Fibroblast of gingiva (primary cell): ENCODE data around the gene TYRP1.

Experiments
- DNase-seq: peaks from one replicate; pipeline ENCODE4 v3.0.0-alpha.2; 2011; ENCODE audit warnings: low read depth

TYRP1 gene

DNA sequence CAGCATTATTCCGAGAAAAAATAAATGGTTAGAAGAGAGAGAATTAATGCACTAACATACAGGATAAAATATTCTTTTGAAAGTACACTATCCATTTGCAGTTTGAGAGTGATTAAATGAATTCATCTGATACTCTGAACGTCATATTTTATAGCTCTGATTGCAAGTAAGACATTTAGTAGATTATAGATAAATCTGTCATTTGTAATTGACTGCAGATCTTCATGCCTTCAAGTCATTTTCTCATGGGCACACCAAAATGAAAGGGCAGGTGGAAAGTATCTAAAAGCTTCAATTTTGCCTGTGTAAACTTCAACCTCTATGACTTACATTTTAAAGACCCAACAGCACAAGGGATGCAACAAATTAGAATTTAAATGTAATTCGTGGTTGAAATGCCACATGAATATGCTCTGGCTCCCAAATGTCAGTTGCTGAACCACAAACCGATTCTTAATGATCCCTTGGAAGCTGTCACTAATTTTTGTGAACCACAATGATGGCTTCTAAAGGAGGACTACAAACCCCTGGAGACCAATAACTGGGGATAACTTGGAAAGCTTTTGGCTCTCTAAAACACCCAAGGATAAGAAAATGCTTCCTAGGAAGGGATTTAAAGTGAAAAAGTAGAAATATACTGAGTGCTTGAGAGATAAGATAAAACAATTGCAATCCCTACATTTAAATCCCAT, 3.9 kb downstream of the TYRP1 start:
- no peak for DNase-seq

DNA sequence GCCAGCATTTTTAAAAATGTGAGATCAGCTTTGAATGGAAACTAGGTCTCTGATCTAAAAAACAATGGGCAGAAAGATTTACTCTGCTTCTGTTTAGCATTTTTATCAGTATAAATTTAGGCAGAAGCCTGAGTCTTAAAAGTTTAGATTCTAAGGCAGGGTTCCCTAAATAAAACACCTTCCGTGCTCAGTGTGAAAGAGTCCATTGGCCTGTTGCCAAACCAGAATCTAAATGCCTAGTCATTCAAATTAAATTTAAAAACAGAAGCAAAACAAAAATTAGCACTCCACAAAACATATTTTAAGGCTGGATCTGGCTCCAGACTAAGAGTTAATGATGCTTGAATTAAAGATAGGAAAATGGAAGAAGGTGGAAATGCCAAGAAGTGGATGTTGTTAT, 4.5 kb downstream of the TYRP1 start:
- no peak for DNase-seq

DNA sequence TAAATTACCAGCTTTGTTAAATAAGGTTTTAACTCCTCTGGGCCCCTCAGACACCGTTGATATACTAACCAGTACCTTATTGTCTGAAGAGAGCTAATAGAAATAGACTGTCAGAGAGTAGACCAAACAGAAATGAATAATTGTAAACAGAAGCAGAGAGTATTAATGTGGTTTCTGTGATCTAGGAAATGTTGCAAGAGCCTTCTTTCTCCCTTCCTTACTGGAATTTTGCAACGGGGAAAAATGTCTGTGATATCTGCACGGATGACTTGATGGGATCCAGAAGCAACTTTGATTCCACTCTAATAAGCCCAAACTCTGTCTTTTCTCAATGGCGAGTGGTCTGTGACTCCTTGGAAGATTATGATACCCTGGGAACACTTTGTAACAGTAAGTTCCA, 5.1 kb downstream of the TYRP1 start:
- DNase-seq, result peak; percentile 63

DNA sequence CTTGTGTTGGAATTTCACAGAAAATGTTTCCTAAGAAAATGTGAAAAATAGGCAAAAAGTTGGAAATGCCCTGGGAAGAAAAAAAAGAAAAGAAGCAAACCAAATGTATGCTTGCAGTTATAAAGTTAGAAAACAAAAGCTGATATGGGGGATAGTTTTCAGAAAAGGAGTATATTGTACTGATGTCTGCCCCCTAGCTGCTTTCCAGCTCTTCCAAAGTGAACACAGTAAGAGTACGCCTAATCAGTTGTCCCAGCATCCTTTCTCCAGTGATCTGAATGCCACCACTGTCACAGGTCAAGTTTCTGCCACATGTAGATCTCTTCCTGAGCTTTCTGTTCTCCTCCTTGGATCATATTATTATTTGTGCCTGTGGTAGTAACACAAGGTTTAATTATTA, 5.8 kb downstream of the TYRP1 start:
- no peak for DNase-seq

DNA sequence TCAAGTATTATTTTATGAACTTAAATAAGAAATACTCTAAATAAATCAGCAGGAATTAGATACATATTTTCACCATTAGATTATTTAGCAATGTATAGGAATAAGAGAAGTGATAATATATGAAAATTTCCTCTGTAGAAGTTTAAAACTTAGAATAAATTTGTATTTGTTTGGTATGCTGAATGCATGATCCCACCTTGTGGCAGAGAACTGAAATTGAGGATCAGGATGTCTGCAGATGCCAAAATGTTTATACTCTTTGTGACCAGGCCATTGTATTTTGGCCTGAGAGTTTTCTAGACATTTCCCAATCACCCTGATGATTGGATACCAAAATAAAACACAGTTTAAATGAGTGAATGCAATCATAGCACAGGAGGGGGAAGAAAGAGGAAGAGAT, 6.3 kb downstream of the TYRP1 start:
- peak; percentile 23 for DNase-seq

DNA sequence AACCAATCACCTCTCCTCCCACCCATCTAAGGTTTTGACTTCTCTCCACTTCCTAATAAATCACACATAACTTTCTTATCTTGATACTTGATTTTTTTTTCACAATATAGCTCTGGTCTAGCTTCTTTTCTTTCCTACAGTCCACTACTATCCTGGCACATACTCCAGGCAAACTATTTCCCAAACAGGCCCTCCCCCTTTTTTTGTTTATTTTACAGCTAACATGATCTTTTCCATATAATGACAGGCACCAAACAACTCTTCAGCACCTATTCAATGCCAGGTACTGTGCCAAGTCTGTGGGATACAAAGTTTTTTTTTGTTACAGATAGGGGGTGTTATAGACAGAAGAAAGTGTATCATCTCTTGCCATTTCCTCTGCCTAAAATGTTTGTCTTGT, 7.9 kb downstream of the TYRP1 start:
- no peak for DNase-seq

DNA sequence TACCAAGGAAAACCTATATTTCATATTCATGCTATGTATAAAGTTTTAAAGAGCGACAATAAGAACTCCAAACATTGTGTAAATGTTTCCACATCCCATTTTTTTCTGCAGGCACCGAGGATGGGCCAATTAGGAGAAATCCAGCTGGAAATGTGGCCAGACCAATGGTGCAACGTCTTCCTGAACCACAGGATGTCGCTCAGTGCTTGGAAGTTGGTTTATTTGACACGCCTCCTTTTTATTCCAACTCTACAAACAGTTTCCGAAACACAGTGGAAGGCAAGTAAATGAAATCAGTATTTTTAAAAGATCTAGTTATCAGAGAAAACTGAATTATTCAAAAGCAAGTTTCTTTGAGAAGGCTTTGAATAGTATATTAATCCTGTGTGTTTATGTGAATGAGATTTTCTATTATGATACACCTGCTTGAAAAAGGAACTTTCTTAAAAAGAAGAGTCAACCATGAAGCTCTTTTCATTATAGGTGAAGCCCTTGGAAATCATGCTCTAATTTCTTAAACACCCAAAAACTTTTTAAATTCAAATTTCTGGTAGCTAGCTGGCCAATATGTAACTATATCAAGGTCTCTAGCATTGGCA, 9.1 kb downstream of the TYRP1 start:
- DNase-seq, result peak; percentile 76

DNA sequence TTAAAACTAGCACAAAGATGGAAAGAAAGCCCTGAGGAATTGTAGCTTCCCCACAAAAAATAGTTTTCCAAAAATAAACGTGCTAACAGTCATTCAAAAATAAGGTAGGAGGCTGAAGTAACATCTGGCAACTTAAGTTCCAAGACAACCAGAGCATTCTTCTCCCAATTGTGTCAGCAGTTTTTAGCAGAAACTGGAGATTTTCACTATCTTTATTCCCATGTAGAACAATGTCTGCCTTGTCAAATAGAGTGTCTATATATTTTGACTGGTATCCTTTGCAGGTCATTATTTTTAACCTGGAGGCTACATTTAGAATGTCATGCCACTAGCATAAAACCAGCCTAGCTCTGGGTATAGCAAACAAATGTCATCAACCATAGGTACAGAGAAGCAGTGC, 10.8 kb downstream of the TYRP1 start:
- DNase-seq, result no peak

DNA sequence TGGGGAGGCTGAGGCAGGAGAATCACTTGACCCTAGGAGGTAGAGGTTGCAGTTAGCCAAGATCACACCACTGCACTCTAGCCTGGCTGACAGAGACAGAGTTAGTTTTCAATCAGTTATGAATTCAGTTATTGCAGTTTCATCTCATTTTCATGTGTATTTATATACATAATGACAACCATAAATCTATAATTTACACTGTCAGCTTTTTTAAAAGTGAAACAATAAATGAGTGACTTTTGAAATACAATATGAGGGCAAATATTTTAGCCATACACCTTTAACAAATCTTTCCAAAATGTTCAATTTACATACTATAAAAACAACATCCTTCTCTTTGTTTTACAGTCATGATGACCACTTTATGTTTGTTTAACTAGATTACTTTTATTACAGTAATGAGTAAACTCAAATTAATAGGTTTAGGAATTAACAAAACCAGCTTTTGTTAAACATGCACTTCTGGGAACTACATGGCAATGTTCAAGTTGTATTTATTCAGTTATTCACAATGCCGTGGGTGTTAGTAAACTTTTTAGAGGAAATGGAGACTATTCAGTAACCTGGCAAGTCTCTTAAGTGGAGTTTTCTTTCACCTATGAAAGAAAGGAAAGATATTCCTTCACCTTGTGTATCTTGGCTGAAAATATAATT, 12.7 kb downstream of the TYRP1 start:
- no peak for DNase-seq

DNA sequence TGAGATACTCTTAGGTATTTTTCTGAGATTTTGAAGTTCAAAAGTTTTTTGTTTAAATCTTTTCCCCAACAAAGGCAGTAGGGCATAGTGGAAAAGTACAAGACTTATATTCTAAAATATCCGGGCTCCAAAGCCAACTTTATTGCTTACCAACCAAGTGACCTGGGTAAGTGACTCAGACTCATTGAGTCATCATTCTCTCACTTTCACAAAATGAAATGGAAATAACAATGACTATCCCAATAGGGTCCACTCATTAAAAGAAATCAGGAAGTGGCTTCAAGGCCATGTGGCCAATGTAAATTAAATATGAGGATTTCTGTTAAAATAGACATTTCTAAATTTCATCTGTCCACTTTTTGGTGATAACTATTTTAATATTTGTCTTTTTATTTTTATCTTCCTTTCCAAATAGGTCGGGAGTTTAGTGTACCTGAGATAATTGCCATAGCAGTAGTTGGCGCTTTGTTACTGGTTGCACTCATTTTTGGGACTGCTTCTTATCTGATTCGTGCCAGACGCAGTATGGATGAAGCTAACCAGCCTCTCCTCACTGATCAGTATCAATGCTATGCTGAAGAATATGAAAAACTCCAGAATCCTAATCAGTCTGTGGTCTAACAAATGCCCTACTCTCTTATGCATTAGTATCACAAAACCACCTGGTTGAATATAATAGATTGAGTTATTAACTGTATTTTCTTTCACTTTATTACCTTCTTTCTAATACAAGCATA, 15.5 kb downstream of the TYRP1 start:
- DNase-seq, result peak; percentile 34

DNA sequence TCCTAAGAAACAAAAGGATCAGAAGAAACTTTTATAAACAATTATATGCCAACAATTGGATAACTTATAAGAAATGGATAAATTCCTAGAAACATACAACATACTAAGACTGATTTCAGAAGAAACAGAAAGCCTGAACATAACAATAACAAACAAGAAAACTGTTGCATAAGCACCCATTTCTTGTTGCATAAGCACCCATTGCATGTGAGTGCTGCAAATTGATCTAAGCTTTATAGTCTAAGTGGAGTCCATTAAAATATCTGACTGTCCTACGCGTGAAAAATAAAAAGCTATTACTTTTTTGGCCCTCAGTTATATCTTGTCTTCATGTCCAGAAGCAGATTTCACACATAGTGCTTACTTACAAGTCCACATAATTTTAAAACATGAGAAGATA, 19.3 kb downstream of the TYRP1 start:
- DNase-seq, result peak; percentile 4

DNA sequence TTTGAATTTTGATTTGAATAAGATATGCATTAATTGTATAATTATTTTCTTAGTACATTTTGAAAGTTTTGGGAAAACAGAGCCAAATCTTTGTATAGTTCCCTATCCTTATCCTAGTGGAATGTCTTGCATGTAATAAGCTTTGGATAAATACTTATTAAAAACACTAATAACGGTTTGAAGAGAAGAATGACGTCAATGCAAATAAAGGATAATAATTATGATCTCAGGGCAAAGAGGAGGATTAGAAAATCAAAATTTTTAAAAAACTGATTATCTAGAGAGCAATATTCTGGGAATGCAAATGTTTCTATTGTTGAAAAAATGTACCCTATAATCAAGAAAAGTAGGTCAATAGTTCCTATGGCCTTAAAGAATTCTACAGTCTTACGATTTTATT, 22.1 kb downstream of the TYRP1 start:
- no peak for DNase-seq

DNA sequence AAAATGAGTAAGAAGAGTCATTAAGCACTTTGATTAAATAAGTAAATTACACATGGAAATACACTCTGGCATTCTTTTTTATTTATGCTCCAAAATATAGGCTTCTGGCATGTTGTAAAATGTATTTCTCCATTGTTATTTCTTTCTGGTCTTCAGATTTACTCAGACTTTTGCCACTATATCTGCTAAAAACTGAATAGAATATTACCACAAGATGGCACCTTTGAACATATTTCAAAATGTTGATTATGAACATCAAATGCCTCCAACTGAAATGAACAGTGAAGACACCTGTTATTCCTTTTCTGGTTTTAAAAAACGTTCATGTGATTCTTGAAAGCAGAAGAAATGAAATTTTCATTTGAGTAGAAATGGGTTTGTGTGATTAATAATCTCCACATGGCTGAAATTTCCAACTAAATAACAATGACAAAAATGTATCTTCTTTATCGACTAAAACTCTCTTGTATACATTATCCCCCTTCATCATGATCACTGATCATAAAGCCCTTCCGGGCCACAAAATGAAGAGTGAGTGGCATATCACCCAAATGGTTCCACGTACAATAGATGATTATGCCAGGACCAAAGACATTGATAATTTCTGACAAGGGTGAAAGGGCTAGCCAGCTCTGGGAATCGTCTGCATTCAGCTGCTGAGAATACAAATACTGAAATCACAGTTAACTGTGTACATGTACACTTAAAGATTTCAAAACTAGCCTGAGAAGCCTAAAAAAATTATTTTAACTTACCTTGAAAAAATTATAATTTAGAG, 23.8 kb downstream of the TYRP1 start:
- no peak for DNase-seq

DNA sequence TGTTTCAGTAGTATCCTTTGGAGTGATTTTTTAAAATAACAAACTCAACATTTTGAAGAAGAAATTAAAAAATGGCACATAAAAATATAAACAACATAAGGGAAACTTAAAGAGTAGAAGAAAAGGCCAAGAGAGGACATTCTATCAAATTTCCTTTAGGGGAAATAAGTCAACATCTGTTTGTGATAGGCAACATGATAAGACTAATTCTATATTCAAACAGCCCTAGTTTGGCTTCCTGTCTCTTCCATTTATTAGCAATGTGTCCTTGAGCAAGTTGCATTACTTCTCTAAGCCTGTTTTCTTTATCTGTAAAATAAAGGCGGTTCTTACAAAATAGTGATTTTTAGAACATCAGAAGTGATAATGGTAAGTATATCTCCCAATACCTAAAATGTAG, 24.7 kb downstream of the TYRP1 start:
- DNase-seq, result no peak

DNA sequence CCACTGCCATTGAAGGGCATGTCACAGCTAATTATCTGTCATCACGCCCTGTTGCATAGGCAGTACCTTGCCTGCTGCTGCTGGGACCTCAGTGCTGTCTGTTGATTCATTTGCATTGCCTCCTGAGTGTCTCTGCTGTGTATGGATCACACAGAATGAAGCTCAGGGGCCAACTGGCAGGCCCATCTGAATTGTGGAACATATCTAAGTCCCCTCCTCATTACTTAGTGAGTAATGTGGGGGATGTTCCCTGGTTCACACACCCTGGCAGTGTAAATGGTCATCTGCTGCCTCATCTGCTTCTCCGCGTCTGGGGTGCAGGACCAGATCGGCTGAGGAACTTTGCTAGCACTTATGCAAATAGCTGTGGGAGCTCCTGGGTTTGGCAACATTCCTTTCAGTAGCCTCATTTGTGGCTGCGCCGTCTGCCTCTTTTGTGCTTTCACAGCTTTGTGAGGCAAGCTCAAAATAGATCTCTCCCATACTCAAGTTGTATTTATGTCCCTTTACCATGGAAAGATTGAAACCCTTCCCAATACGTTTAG, 25.4 kb downstream of the TYRP1 start:
- peak; percentile 11 for DNase-seq

DNA sequence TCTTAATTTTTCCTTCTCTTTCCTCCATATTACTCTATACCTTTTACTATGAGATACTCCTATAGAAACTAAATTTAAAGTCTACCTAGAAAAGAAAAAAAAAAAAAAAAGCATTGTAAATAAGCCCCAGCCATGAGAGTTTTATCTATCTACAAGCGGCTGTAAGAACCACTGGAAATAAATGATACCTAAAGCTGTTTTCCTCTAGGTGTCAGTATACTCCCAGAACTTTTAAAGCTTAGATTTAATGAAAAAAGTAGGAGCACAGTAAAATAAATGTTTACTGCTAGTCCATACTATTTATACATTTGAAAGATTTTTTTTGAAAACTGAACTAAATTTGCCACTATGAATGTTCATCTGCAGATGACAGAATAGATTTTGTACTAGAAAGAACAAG, 26.2 kb downstream of the TYRP1 start:
- DNase-seq, result peak; percentile 53

DNA sequence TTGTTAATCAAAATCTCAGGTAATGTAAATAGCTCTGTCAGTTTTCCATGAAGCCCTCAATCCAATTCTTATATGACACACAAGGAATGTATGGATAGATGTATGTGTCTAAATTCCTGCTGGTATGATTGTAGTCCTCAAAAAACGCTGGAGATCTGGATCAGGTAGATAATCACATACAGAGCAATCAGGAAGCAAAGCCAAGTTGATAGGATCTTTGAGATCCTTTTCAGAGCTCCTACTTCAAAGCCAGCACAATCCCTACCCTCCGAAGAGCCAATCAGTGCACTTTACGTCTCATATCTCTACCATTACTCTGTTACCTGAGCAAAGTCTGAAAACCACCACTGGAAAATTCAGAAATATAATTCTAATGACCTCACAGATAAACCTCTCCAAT, 27.4 kb downstream of the TYRP1 start:
- DNase-seq, result no peak

DNA sequence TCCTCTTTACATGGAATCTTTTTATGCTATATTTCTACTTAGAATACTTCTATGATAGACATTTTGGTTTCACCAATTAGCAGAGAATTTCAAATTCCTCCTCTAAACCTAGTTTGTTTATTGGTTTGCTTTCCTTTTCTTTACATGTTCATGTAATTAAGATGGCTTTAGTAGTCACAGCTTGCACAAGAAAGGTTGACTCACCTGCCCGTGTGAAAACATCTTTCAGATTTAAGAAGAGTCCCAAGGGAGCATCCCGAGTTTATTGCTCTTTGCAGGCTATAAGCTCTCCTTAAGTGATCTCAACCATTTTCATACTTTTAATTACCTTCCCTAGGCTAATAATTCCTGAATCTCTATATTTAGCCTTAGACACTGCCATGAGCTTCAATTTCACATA, 28.9 kb downstream of the TYRP1 start:
- DNase-seq, result peak; percentile 27

DNA sequence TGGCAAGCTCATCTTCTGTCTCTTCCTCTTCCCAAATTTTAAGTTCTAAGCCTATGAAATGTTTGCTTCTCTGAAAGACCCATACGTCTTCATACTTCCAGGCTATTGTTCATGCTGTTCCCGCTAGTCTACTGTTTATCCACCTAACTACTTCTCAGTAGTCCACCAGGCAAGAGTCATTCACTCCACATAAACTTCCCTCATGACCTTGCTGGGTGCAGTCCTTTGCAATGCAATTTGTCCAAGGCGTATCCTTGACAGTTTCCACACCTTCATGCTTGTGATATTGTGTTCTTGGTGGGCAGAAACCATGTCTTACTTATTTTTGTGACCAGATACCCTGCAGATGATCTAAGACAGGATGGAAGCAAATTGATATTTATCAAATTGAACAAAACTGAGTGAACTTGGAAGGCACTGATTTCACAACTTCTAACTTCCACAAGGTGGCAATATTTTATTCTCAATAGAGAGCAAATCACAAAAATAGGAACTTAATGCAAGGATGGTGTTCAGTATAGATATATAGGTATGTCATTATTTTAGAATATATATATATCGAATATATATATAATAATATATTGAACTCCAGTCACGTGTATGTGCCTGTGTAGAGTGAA, 30.3 kb downstream of the TYRP1 start:
- peak; percentile 10 for DNase-seq

DNA sequence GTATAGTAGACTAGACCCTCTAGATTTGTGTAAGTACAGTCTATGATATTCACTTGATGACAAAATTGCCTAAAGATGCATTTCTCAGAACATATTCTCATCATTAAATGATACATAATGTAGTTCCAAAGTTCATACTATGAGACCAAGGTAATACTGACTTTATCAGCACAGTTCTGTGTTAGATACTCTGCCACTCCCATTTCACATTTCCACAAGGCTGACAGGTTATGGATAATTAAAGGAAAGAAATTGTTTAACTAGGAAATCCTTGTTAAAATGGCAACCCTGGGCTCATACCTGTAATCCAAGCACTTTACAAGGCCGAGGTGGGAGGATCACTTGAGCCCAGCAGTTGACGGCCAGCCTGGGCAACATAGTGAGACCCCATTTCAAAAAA, 33.6 kb downstream of the TYRP1 start:
- DNase-seq, result no peak

DNA sequence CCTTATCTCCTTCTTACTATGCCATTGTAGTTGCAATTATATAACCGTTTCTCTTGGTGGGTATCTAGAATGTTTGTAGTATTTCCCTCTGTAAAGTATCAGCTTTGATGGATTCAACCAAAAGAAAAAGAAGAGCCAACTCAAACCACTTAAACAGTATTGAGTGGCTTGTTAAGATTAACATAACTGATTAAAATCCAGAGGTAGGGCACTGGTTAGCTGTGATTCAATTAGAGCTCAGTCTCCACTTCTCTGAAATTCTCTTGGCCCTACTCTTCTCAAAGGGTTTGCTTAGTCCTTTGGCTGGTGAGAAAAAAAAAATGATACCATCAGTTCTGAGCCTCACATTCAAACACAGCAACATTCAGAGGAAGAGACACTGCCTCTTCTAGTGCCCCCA, 37.0 kb downstream of the TYRP1 start:
- DNase-seq, result no peak
